Activated CD8-positive, alpha-beta memory T cell treated with anti-CD3 and anti-CD28 coated beads for 4 hours (primary cell): Measurements from ENCODE around the gene MON1B.
"Not testable (repeated sequence)": the region's sequence is repeated elsewhere in the genome, so short reads cannot be mapped to it uniquely, and the experiment has no call there.

Source experiments
- DNase-seq, 2 donors: peaks; one replicate each; pipeline ENCODE4 v3.0.0-alpha.2; 2020; ENCODE audit warnings: low read depth in 2 of 2

The MON1B gene

DNA sequence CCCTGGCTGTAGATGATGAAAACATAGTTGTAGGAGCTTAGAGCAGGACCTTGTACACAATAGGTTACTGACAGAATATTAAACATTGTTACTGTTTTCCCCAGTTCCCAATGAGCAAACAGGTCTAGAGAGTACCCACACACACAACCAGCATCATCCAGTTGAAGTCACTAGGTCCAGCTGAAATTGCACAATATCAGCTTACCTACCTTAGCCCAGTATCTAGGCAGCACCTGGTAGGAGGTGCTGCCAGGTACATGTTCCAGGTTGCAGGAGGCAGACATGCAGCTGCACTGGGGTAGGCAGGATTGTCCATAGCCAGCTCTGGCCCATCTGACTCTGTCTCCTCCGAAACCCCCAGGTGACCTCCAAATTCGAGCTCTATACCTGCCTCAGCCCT is 6.8 kb downstream of the MON1B start:
- DNase-seq, result no peak

GRCh38 chr16:77199211-77199610 is 8.2 kb downstream of the MON1B start, which contains the start of gene SYCE1L:
Gene SYCE1L (plus strand): TSS chr16:77199408. CDS start chr16:77199452, 44 bp downstream.
- no peak for DNase-seq

- no peak for DNase-seq
Measured at GRCh38 chr16:77206533-77206932, 15.5 kb downstream of the MON1B start.

GRCh38 chr16:77207030-77207429 is 16.0 kb downstream of the MON1B start:
- DNase-seq, result no peak

GRCh38 chr16:77208382-77208781 is 17.4 kb downstream of the MON1B start:
- no peak for DNase-seq

DNA sequence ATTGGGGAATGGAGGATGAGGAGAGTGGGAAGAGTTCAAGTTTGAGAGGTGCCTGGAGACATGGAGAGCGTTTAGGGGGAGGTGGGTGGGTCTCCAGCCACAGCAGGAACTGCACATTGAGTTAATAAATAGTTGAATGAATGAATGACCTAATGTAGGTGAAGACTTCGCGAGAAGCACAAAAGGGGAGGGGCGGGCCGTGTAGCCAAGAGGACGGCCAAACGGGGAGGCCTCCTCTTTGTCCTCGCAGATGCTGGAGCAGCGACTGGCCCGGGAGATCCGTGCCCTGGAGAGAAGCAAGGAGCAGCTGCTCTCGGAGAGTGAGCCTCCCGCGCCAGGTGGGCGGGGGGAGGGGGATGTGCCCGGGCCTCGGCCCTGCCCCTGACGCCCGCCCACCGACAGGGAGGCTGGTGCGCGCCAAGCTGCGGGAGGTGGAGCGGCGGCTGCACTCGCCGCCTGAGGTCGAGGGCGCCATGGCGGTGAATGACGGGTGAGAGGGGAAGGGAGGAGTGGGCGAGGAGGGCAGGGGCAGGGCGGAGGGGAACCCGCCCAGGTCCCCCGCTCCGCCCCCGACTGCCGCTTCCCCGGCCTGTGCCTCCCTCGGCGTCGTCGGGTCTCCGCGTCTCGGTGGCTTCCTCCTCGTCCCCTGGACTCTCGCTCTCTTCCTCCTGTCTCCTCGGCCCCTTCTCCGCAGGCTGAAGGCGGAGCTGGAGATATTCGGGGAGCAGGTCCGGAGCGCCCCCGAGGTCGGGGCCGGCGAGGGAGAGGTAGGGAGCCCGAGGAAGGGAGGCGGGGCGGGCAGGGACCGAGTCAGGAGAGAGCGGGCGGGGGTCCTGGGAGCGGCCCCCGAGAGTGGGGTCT is 21.1 kb downstream of the MON1B start:
- DNase-seq, result peak; percentile 59 to 65

GRCh38 chr16:77212741-77213541 is 22.0 kb downstream of the MON1B start:
- peak in 1 of 2 donors; percentile 43 for DNase-seq

DNA sequence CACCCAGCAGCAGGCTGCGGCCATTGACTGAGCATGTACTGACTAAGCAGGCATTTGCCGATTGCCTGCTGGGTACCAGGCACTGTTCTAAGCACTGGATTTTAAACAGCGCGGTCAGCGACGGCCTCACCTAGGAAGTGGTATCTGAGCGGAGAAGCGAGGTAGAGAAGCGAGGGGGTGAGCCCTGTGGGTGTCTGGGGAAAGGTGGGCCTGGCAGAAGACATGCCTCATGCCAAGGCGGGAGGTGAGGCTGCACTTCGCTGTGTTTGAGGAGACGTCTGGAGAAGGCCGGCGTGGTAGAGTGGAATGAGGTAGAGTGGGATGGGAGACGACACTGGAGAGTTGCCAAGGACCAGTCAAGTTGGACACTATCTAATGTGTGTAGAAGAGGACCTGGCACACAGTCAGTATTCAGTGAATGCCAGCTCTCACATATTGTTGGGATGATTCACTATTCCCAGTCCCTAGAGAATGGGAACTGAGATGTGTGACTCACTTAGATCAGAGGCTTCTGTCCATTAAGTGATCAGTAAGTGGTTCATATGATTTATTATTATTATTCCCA is 22.6 kb downstream of the MON1B start:
- DNase-seq, result no peak

GRCh38 chr16:77214411-77215138 is 23.6 kb downstream of the MON1B start:
- DNase-seq, result no peak

GRCh38 chr16:77219437-77219836 is 28.4 kb downstream of the MON1B start:
- no peak for DNase-seq

DNA sequence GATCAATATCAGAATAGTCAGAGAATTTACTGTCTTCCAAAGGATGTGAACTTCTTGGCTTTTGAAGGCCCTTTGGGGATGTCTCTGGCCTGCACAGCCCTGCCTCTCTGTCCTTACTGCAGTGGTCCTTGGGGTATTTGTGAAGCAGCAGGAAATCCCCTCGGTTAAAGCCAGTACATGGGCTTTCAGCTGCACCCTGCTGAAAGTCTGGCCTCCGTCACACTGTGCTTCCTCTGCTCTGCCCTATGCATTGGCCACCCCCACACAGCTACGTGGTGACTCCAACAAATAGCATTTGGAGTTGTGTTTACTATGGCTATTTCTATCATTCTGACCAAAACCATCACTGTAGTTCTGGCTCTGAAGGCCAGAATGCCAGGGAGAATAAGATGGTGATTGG is 29.4 kb downstream of the MON1B start:
- no peak for DNase-seq

GRCh38 chr16:77221482-77221881 is 30.5 kb downstream of the MON1B start:
- no peak for DNase-seq

DNA sequence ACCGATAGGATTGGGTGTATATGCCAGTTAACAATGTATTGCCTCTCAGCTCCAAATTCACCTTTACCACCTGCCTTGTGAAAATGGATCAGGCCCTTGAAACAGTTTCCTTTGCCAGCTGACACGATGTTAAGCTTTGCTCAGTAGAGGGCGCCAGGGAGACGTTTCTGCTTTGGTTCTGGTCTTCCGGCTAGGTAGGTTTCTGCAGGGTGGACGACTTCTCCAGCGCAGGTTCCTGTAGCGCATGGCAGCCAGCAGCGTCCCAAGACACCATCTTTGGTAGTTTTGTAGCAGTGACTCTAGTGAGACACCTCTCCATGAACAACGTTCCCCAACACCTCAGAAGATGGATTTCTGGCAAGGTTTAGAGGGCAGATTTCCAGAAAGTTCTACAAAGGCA is 32.2 kb downstream of the MON1B start:
- DNase-seq, result no peak

- DNase-seq, result no peak
Measured at GRCh38 chr16:77225182-77225581, 34.2 kb downstream of the MON1B start.

DNA sequence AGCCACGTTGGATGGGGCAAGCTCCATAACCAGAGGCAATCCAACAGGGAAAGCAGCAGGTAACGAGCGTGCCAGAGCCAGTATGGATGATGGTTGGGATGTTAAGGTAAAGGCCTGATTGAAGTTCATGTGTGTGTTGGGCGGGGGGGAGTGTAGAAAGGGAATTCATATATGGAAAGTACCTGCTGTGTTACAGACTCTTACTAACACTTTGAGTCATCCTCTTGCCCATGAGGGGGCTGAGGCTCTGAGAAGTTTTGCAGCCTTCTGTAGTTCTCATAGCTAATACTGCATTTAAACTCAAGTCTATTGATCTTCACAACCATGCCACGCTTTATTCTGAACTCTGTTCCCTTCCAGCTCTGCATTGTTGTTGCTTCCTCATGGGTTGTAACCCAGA is 36.8 kb downstream of the MON1B start:
- no peak for DNase-seq

DNA sequence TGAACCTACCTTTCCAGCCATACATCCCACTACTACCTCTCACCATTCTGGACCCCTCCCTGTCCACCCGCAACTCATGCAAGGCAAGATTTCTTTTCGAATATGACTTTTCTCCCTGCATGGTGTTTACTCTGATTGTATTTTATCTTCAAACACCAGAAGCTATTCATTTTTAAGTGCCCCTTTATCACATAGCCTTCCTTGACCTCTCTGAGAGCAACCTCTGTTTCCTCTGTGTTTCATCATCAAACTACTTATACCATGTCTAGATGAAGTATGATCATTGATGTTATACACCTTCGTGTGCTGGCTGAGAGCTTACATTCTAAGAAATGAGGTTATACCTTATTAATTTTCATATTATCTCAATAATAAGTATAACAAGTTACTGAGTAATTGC is 40.1 kb downstream of the MON1B start:
- DNase-seq, result no peak

- DNase-seq, result no peak
Measured at GRCh38 chr16:77233799-77234519, 43.0 kb downstream of the MON1B start.

- DNase-seq, result no peak
Measured at GRCh38 chr16:77234611-77235010, 43.6 kb downstream of the MON1B start.

DNA sequence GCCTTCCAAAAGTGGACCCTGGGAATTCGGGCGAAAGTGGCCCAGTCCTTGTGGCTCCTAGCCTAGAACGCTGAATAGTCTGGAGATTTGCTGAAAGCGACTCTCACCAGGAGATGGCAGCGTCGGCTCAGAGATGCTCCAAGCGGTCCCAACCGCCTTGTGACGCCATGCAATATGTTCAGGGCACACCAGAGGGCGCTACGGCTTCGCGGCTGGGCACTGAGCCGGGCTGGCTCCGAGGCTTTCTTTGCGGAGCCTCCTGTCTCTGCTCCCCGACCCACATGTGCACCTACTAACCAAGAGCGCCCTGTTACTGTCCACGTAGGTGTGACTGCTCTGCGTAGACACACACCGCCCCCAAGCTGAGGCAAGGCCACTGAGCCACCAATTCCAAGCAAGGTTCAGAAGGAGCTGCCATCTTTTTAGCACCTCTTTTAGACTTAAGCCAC is 45.1 kb downstream of the MON1B start:
- peak; percentile 69 to 73 for DNase-seq

- no peak for DNase-seq
Measured at GRCh38 chr16:77238593-77238992, 47.6 kb downstream of the MON1B start.

DNA sequence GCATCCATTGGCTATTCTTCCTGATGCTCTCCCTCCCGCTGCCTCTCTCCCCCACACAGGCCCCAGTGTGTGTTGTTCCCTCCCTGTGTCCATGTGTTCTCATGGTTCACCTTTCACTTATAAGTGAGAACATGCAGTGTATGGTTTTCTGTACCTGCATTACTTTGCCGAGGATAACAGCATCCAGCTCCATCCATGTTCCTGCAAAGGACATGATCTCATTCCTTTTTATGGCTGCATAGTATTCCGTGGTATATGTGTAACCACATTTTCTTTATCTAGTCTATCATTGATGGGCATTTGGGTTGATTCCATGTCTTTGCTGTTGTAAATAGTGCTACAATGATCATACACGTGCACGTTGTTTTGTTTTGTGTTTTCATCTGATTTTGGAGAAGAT is 51.5 kb downstream of the MON1B start:
- not testable (repeated sequence) for DNase-seq
